ENCODE measurements around the gene USP50.
"Not testable (repeated sequence)": the region's sequence is repeated elsewhere in the genome, so short reads cannot be mapped to it uniquely, and the experiment has no call there.

Gene USP50

GRCh38 chr15:50501815-50502214, 44.7 kb downstream of the USP50 start:
- DNase-seq = no peak

GRCh38 chr15:50500352-50500751, 46.1 kb downstream of the USP50 start:
- DNase-seq = no peak

GRCh38 chr15:50496692-50497091, 49.8 kb downstream of the USP50 start:
- DNase-seq = no peak

- DNase-seq = not testable (repeated sequence)
These were observed 51.9 kb downstream of the USP50 start for GRCh38 chr15:50494547-50494946.

- DNase-seq = no peak
These were observed 52.8 kb downstream of the USP50 start for GRCh38 chr15:50493625-50494024.

- no peak for DNase-seq
These were observed 59.2 kb downstream of the USP50 start for GRCh38 chr15:50487287-50487686.

- DNase-seq = no peak
These were observed 61.1 kb downstream of the USP50 start for GRCh38 chr15:50485389-50485788.

- DNase-seq = no peak
These were observed 61.7 kb downstream of the USP50 start for GRCh38 chr15:50484781-50485180.

- no peak for DNase-seq
These were observed 70.3 kb downstream of the USP50 start for GRCh38 chr15:50476143-50476542.

GRCh38 chr15:50471072-50471471, 75.4 kb downstream of the USP50 start:
- no peak for DNase-seq

- no peak for DNase-seq
These were observed 82.8 kb downstream of the USP50 start for GRCh38 chr15:50463423-50464358.

GRCh38 chr15:50458348-50459112, 87.9 kb downstream of the USP50 start:
- DNase-seq = no peak

GRCh38 chr15:50452927-50453326, 93.5 kb downstream of the USP50 start:
- no peak for DNase-seq
